ENCODE results near the gene ARHGAP31. TPM values are rescaled to one million over a fixed set of nuclear protein-coding genes. Genes with fewer than 3 reads are reported as not detected.

Gene ARHGAP31
- total RNA-seq, 2 experiments from 2014 or later: 8.9 to 9.7 TPM

- peaks cover 76% of the 10 kb centered on the region for H3K36me3 Mint-ChIP-seq
- H3K4me3 Mint-ChIP-seq: no peak overlapping the region
- no peaks in the 10 kb centered on the region for H3K27me3 Mint-ChIP-seq
- H3K4me1 Mint-ChIP-seq: no peaks in the 10 kb centered on the region
- DNase-seq: no peak
- H3K27ac Mint-ChIP-seq: no peak overlapping the region
- peaks cover 11% of the 10 kb centered on the region for H3K9me3 Mint-ChIP-seq
These were observed 140.5 kb downstream of the ARHGAP31 start for GRCh38 chr3:119434703-119435102.

- no peaks in the 10 kb centered on the region for H3K9me3 Mint-ChIP-seq
- no peak overlapping the region for H3K4me3 Mint-ChIP-seq
- H3K36me3 Mint-ChIP-seq: peaks cover 67% of the 10 kb centered on the region
- DNase-seq: no peak
- H3K27me3 Mint-ChIP-seq: no peaks in the 10 kb centered on the region
- H3K4me1 Mint-ChIP-seq: no peaks in the 10 kb centered on the region
- H3K27ac Mint-ChIP-seq: no peak overlapping the region
These were observed 142.8 kb downstream of the ARHGAP31 start for GRCh38 chr3:119436977-119437376.

- Mint-ChIP-seq H3K36me3 (peaks cover 70% of the 10 kb centered on the region), H3K27me3 (no peaks in the 10 kb centered on the region), H3K27ac (no peak overlapping the region), H3K9me3 (no peaks in the 10 kb centered on the region), H3K4me3 (no peak overlapping the region), H3K4me1 (no peaks in the 10 kb centered on the region)
- DNase-seq: no peak
These were observed 143.6 kb downstream of the ARHGAP31 start for GRCh38 chr3:119437691-119438258.

GRCh38 chr3:119443179-119443578 lies 149.0 kb downstream of the ARHGAP31 start:
- H3K27me3 Mint-ChIP-seq: no peaks in the 10 kb centered on the region
- H3K4me1 Mint-ChIP-seq: peaks cover 5% of the 10 kb centered on the region
- no peak overlapping the region for H3K4me3 Mint-ChIP-seq
- no peak overlapping the region for H3K27ac Mint-ChIP-seq
- no peak for DNase-seq
- H3K9me3 Mint-ChIP-seq: no peaks in the 10 kb centered on the region
- peaks cover 46% of the 10 kb centered on the region for H3K36me3 Mint-ChIP-seq

GRCh38 chr3:119444590-119444989 lies 150.4 kb downstream of the ARHGAP31 start:
- DNase-seq: no peak
- Mint-ChIP-seq H3K36me3 (peaks cover 46% of the 10 kb centered on the region), H3K27ac (no peak overlapping the region), H3K4me3 (no peak overlapping the region), H3K4me1 (peaks cover 5% of the 10 kb centered on the region), H3K27me3 (no peaks in the 10 kb centered on the region), H3K9me3 (no peaks in the 10 kb centered on the region)

GRCh38 chr3:119453822-119454221 lies 159.6 kb downstream of the ARHGAP31 start:
- Mint-ChIP-seq H3K27ac (peak overlapping the region; percentile 52), H3K4me1 (peaks cover 6% of the 10 kb centered on the region), H3K36me3 (peaks cover 16% of the 10 kb centered on the region), H3K27me3 (no peaks in the 10 kb centered on the region), H3K9me3 (no peaks in the 10 kb centered on the region), H3K4me3 (no peak overlapping the region)
- no peak for DNase-seq

- H3K27me3 Mint-ChIP-seq: no peaks in the 10 kb centered on the region
- peaks cover 14% of the 10 kb centered on the region for H3K4me1 Mint-ChIP-seq
- peaks cover 22% of the 10 kb centered on the region for H3K36me3 Mint-ChIP-seq
- no peak overlapping the region for H3K27ac Mint-ChIP-seq
- H3K4me3 Mint-ChIP-seq: no peak overlapping the region
- H3K9me3 Mint-ChIP-seq: no peaks in the 10 kb centered on the region
- no peak for DNase-seq
These were observed 162.3 kb downstream of the ARHGAP31 start for GRCh38 chr3:119456469-119456868.

GRCh38 chr3:119457246-119457645 lies 163.1 kb downstream of the ARHGAP31 start:
- Mint-ChIP-seq H3K4me1 (peaks cover 20% of the 10 kb centered on the region), H3K27ac (no peak overlapping the region), H3K27me3 (no peaks in the 10 kb centered on the region), H3K4me3 (no peak overlapping the region), H3K9me3 (no peaks in the 10 kb centered on the region), H3K36me3 (peaks cover 22% of the 10 kb centered on the region)
- no peak for DNase-seq

- H3K36me3 Mint-ChIP-seq: peaks cover 29% of the 10 kb centered on the region
- H3K4me3 Mint-ChIP-seq: peak within 1 kb of the TSS; percentile 94
- H3K27me3 Mint-ChIP-seq: no peaks in the 10 kb centered on the region
- peaks cover 3% of the 10 kb centered on the region for H3K9me3 Mint-ChIP-seq
- peak; percentile 98 for DNase-seq
- peaks cover 40% of the 10 kb centered on the region for H3K4me1 Mint-ChIP-seq
- peak within 1 kb of the TSS; percentile 90 for H3K27ac Mint-ChIP-seq
These were observed 169.3 kb downstream of the ARHGAP31 start, which contains the start of gene TMEM39A for GRCh38 chr3:119463171-119464169. Gene TMEM39A, minus strand, starts transcription at chr3:119463615. Its CDS starts 1,541 bp downstream, at chr3:119462074.

- H3K36me3 Mint-ChIP-seq: peaks cover 26% of the 10 kb centered on the region
- H3K4me1 Mint-ChIP-seq: peaks cover 40% of the 10 kb centered on the region
- H3K9me3 Mint-ChIP-seq: peaks cover 3% of the 10 kb centered on the region
- peak overlapping the region; percentile 96 for H3K27ac Mint-ChIP-seq
- no peaks in the 10 kb centered on the region for H3K27me3 Mint-ChIP-seq
- DNase-seq: no peak
- H3K4me3 Mint-ChIP-seq: peak overlapping the region; percentile 96
These were observed 173.9 kb downstream of the ARHGAP31 start for GRCh38 chr3:119468041-119468440.

- no peak for DNase-seq
- Mint-ChIP-seq H3K9me3 (no peaks in the 10 kb centered on the region), H3K27ac (peak overlapping the region; percentile 96), H3K4me1 (peaks cover 32% of the 10 kb centered on the region), H3K4me3 (peak overlapping the region; percentile 96), H3K27me3 (no peaks in the 10 kb centered on the region), H3K36me3 (peaks cover 17% of the 10 kb centered on the region)
These were observed 175.4 kb downstream of the ARHGAP31 start for GRCh38 chr3:119469418-119470189.

Other genes starting within 250 kb of the ARHGAP31 start
- not detected for gene TEX55, start 148.2 kb upstream of the ARHGAP31 start, total RNA-seq
- gene UPK1B, start 120.8 kb upstream of the ARHGAP31 start, total RNA-seq: not detected
- 10 to 100 TPM; 14.2 to 14.4 TPM for gene B4GALT4, start 53.5 kb upstream of the ARHGAP31 start, total RNA-seq
- 10 to 100 TPM; 32.5 to 36.4 TPM for gene TMEM39A, start 169.2 kb downstream of the ARHGAP31 start, total RNA-seq
- 10 to 100 TPM; 17.3 to 21.3 TPM for gene POGLUT1, start 174.6 kb downstream of the ARHGAP31 start, total RNA-seq
- gene TIMMDC1, start 204.2 kb downstream of the ARHGAP31 start, total RNA-seq: 100 to 1,000 TPM; 144 to 150 TPM

Measured in activated naive CD8-positive, alpha-beta T cell treated with anti-CD3 and anti-CD28 coated beads for 36 hours (primary cell).